HEK293 (cell line): ENCODE data around the gene RCAN2.

Experiments used
- CTCF ChIA-PET: fragments of 350-600 bp; formaldehyde crosslinking; extraction: SDS; loops from one replicate; lab custom pipeline; 2021; ENCODE audit warnings: antibody characterized with exemption; lab: Yijun Ruan, JAX
- POLR2A ChIA-PET: fragments of 300-600 bp; formaldehyde crosslinking; extraction: SDS; loops from one replicate; lab custom pipeline; 2020; ENCODE audit warnings: antibody characterized with exemption, inconsistent platforms; lab: Yijun Ruan, JAX
- H3K27ac ChIP-seq: fragments of 200-500 bp; sonication (Bioruptor generic); 2 replicates; pipeline ENCODE4 v1.5.1; 2014; ENCODE audit warnings: low read depth, low read length, control low read depth, inconsistent platforms; ENCODE audit errors: extremely low read depth
- H3K36me3 ChIP-seq, 2 experiments: fragments of 200-500 bp in 1 of 2; sonication (Bioruptor generic) in 1 of 2; 1 replicate in 1 of 2; 2 replicates in 1 of 2; pipeline ENCODE4 v1.5.1; 2014 to 2017; ENCODE audit warnings: inconsistent platforms in 2 of 2, low read length in 2 of 2; ENCODE audit not compliant: control insufficient read depth in 2 of 2, insufficient read depth in 1 of 2
- H3K4me1 ChIP-seq: fragments of 200-500 bp; sonication (Bioruptor generic); 2 replicates; pipeline ENCODE4 v1.5.1; 2014; ENCODE audit warnings: mild to moderate bottlenecking, low read length, inconsistent platforms; ENCODE audit not compliant: control insufficient read depth, insufficient read depth
- H3K4me3 ChIP-seq: 2 replicates; pipeline ENCODE4 v1.5.1; 2011; ENCODE audit warnings: low read depth, mild to moderate bottlenecking, control low read depth, low read length, moderate library complexity
- H3K9me3 ChIP-seq: fragments of 200-500 bp; sonication (Bioruptor generic); 2 replicates; pipeline ENCODE4 v1.5.1; 2014; ENCODE audit warnings: low read depth, low read length, inconsistent platforms; ENCODE audit not compliant: control insufficient read depth, insufficient read depth
- FEZF1 ChIP-seq: fragments of 450-650 bp; formaldehyde crosslinking; IDR thresholded peaks from 2 replicates; pipeline ENCODE4 v1.5.1; 2016; ENCODE audit warnings: missing biosample characterization, missing genetic modification characterization
- GLIS1 ChIP-seq: fragments of 450-650 bp; formaldehyde crosslinking; IDR thresholded peaks from 2 replicates; pipeline ENCODE4 v1.5.1; 2016; ENCODE audit warnings: missing biosample characterization, missing genetic modification characterization
- KLF1 ChIP-seq: fragments of 450-650 bp; formaldehyde crosslinking; IDR thresholded peaks from 2 replicates; pipeline ENCODE4 v1.5.1; 2016; ENCODE audit warnings: missing biosample characterization, missing genetic modification characterization
- SCRT1 ChIP-seq: fragments of 450-650 bp; formaldehyde crosslinking; IDR thresholded peaks from 2 replicates; pipeline ENCODE4 v1.5.1; 2016; ENCODE audit warnings: missing biosample characterization, missing genetic modification characterization, borderline replicate concordance
- ZIC2 ChIP-seq: fragments of 450-650 bp; formaldehyde crosslinking; IDR thresholded peaks from 2 replicates; pipeline ENCODE4 v1.5.1; 2016; ENCODE audit warnings: missing biosample characterization, missing genetic modification characterization
- ZNF138 ChIP-seq: fragments of 450-650 bp; formaldehyde crosslinking; IDR thresholded peaks from 2 replicates; pipeline ENCODE4 v1.5.1; 2016; ENCODE audit warnings: missing biosample characterization, missing genetic modification characterization, borderline replicate concordance
- ZNF184 ChIP-seq: fragments of 450-650 bp; IDR thresholded peaks from 2 replicates; pipeline ENCODE4 v1.5.1; 2018; ENCODE audit warnings: missing biosample characterization, mild to moderate bottlenecking, missing genetic modification characterization
- ZNF214 ChIP-seq: fragments of 450-650 bp; formaldehyde crosslinking; IDR thresholded peaks from 2 replicates; pipeline ENCODE4 v1.5.1; 2017; ENCODE audit warnings: missing biosample characterization, mild to moderate bottlenecking, missing genetic modification characterization, borderline replicate concordance
- ZNF324 ChIP-seq: fragments of 450-650 bp; formaldehyde crosslinking; IDR thresholded peaks from 2 replicates; pipeline ENCODE4 v1.5.1; 2016; ENCODE audit warnings: missing biosample characterization, missing genetic modification characterization
- ZNF350 ChIP-seq: fragments of 450-650 bp; formaldehyde crosslinking; IDR thresholded peaks from 2 replicates; pipeline ENCODE4 v1.5.0; 2017; ENCODE audit warnings: missing biosample characterization, mild to moderate bottlenecking, missing genetic modification characterization
- ZNF37A ChIP-seq: fragments of 450-650 bp; IDR thresholded peaks from 2 replicates; pipeline ENCODE4 v1.5.1; 2018; ENCODE audit warnings: missing biosample characterization, missing genetic modification characterization
- ZNF488 ChIP-seq: fragments of 450-650 bp; formaldehyde crosslinking; IDR thresholded peaks from 2 replicates; pipeline ENCODE4 v1.5.1; 2016; ENCODE audit warnings: missing biosample characterization, missing genetic modification characterization
- ZNF560 ChIP-seq: fragments of 450-650 bp; formaldehyde crosslinking; IDR thresholded peaks from 2 replicates; pipeline ENCODE4 v1.5.1; 2017; ENCODE audit warnings: missing biosample characterization, missing genetic modification characterization, borderline replicate concordance
- ZNF561 ChIP-seq: fragments of 450-650 bp; IDR thresholded peaks from 2 replicates; pipeline ENCODE4 v1.5.1; 2018; ENCODE audit warnings: missing biosample characterization, missing genetic modification characterization, borderline replicate concordance
- ZNF600 ChIP-seq: fragments of 450-650 bp; formaldehyde crosslinking; IDR thresholded peaks from 2 replicates; pipeline ENCODE4 v1.5.1; 2016; ENCODE audit warnings: missing biosample characterization, missing genetic modification characterization
- ZNF629 ChIP-seq: fragments of 450-650 bp; formaldehyde crosslinking; IDR thresholded peaks from 2 replicates; pipeline ENCODE4 v1.5.1; 2017; ENCODE audit warnings: missing biosample characterization, missing genetic modification characterization
- ZNF660 ChIP-seq: fragments of 450-650 bp; IDR thresholded peaks from 2 replicates; pipeline ENCODE4 v1.5.1; 2018; ENCODE audit warnings: missing biosample characterization, mild to moderate bottlenecking, missing genetic modification characterization
- ZNF692 ChIP-seq: fragments of 450-650 bp; formaldehyde crosslinking; IDR thresholded peaks from 2 replicates; pipeline ENCODE4 v1.5.1; 2016; ENCODE audit warnings: missing biosample characterization, missing genetic modification characterization
- ZNF707 ChIP-seq: fragments of 450-650 bp; formaldehyde crosslinking; IDR thresholded peaks from 2 replicates; pipeline ENCODE4 v1.5.1; 2016; ENCODE audit warnings: missing biosample characterization, missing genetic modification characterization
- ZNF785 ChIP-seq: fragments of 450-650 bp; formaldehyde crosslinking; IDR thresholded peaks from 2 replicates; pipeline ENCODE4 v1.5.1; 2016; ENCODE audit warnings: missing biosample characterization, missing genetic modification characterization
- ZNF830 ChIP-seq: fragments of 450-650 bp; IDR thresholded peaks from 2 replicates; pipeline ENCODE4 v1.5.0; 2018; ENCODE audit warnings: missing biosample characterization, missing genetic modification characterization, low read depth, mild to moderate bottlenecking, moderate library complexity

RCAN2 gene

GRCh38 chr6:46468403-46469010, 22.7 kb downstream of the RCAN2 start:
- ChIA-PET POLR2A (no interaction called here), CTCF (interaction anchor here (0.6 to 1.4 kb wide), 4 partner anchors 10 to 1576 kb away, joined by 3 read pairs; no protein-coding TSS in a partner anchor)
- TF ChIP-seq ZNF707 = no peak
- no peak for TF ChIP-seq SCRT1 (tag by site-specific recombination)
- no peak for TF ChIP-seq ZNF785
- no peak for TF ChIP-seq ZNF561
- TF ChIP-seq ZNF660 (tag by site-specific recombination) = no peak
- no peak for TF ChIP-seq FEZF1
- TF ChIP-seq ZNF560 = no peak
- no peaks in the 10 kb centered on the region for H3K9me3 ChIP-seq
- H3K4me1 ChIP-seq = peaks cover 4% of the 10 kb centered on the region; the same call in 1 of the 2 replicates
- no peak overlapping the region for H3K4me3 ChIP-seq
- H3K36me3 ChIP-seq = no peaks in the 10 kb centered on the region
- H3K27ac ChIP-seq = no peak overlapping the region

- ChIA-PET POLR2A (no interaction called here), CTCF (interaction anchor here (0.6 to 2.0 kb wide), 4 partner anchors 15 to 246 kb away, joined by 3 to 5 read pairs (median 4); no protein-coding TSS in a partner anchor)
- peaks cover 4% of the 10 kb centered on the region; the same call in 1 of the 2 replicates for H3K4me1 ChIP-seq
- no peak overlapping the region for H3K4me3 ChIP-seq
- H3K36me3 ChIP-seq = no peaks in the 10 kb centered on the region
- H3K27ac ChIP-seq = no peak overlapping the region
- TF ChIP-seq ZNF600 (tag by site-specific recombination) = 0 out of 2 replicates have a peak, but pooled peaks have one; percentile 28
- TF ChIP-seq ZNF138 (tag by site-specific recombination) = no peak
- TF ChIP-seq ZNF37A (tag by site-specific recombination) = no peak
- TF ChIP-seq ZNF184 (tag by site-specific recombination) = no peak
- TF ChIP-seq ZNF214 (tag by site-specific recombination) = peak; percentile 98
- H3K9me3 ChIP-seq = no peaks in the 10 kb centered on the region
These were observed 24.7 kb downstream of the RCAN2 start for GRCh38 chr6:46466570-46466969.

GRCh38 chr6:46465294-46466165, 25.7 kb downstream of the RCAN2 start:
- peak; percentile 69 for TF ChIP-seq ZIC2 (tag by site-specific recombination)
- TF ChIP-seq ZNF692 (tag by site-specific recombination) = no peak
- peak; percentile 24; the same call in 1 of the 2 replicates for TF ChIP-seq ZNF629 (tag by site-specific recombination)
- TF ChIP-seq KLF1 (tag by site-specific recombination) = no peak
- no peak for TF ChIP-seq GLIS1 (tag by site-specific recombination)
- TF ChIP-seq ZNF488 (tag by site-specific recombination) = no peak
- no peak for TF ChIP-seq ZNF830 (tag by site-specific recombination)
- TF ChIP-seq ZNF324 = no peak
- TF ChIP-seq ZNF350 (tag by site-specific recombination) = no peak
- no peak for TF ChIP-seq ZNF561
- Histone ChIP-seq H3K27ac (no peak overlapping the region), H3K4me3 (no peak overlapping the region), H3K36me3 (no peaks in the 10 kb centered on the region), H3K4me1 (peaks cover 4% of the 10 kb centered on the region; the same call in 1 of the 2 replicates), H3K9me3 (no peaks in the 10 kb centered on the region)
- POLR2A ChIA-PET = no interaction called here
- CTCF ChIA-PET = interaction anchor here (0.6 to 2.0 kb wide), 5 partner anchors 9 to 245 kb away, joined by 3 to 5 read pairs (median 4); no protein-coding TSS in a partner anchor
